ENCODE data around the gene ZNF213.

ZNF213 gene

DNA sequence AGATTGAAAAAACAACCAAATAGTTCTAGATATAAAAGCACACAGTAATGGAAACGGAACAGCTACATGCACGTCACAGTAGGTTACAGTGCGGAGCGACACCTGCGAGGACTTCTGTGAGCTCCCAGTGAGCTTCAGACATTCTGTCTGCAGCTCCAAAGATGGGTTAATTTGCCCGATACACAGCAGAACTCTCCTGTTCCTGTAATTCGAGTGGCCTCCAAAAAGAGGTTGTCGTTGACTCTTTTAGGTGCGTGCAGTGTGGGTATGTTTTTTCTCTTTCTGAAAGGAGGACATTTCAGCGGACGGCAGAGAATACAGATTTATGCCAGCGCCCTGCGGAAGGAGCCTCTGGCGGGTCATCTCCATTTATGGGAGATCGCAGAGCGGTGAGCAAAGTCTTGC is 56.1 kb downstream of the ZNF213 start:
- no peaks in the 10 kb centered on the region for H4K20me1 ChIP-seq (ENCODE audit: insufficient read depth, low read length, poor library complexity, severe bottlenecking)
- H3K27me3 ChIP-seq (ENCODE audit: insufficient read depth, low read length, poor library complexity, severe bottlenecking) = no peaks in the 10 kb centered on the region
- no peaks in the 10 kb centered on the region for H3K36me3 ChIP-seq (ENCODE audit: insufficient read depth, low read length)
- H3K4me1 ChIP-seq (ENCODE audit: insufficient read depth, low read length, poor library complexity, severe bottlenecking) = no peaks in the 10 kb centered on the region
- H3K9me3 ChIP-seq (ENCODE audit: insufficient read depth, low read depth, low read length) = no peaks in the 10 kb centered on the region
- no peak overlapping the region for H3K9ac ChIP-seq (ENCODE audit: low read depth, low read length, poor library complexity, severe bottlenecking)
- TF ChIP-seq EZH2phosphoT487 (IDR thresholded peaks at IDR 0.05; ENCODE audit: borderline replicate concordance) = no peak
- TF ChIP-seq, protein P1, sequence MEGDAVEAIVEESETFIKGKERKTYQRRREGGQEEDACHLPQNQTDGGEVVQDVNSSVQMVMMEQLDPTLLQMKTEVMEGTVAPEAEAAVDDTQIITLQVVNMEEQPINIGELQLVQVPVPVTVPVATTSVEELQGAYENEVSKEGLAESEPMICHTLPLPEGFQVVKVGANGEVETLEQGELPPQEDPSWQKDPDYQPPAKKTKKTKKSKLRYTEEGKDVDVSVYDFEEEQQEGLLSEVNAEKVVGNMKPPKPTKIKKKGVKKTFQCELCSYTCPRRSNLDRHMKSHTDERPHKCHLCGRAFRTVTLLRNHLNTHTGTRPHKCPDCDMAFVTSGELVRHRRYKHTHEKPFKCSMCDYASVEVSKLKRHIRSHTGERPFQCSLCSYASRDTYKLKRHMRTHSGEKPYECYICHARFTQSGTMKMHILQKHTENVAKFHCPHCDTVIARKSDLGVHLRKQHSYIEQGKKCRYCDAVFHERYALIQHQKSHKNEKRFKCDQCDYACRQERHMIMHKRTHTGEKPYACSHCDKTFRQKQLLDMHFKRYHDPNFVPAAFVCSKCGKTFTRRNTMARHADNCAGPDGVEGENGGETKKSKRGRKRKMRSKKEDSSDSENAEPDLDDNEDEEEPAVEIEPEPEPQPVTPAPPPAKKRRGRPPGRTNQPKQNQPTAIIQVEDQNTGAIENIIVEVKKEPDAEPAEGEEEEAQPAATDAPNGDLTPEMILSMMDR (conservative IDR thresholded peaks at IDR 0.05; ENCODE audit: low read length) = no peak
- H3K79me2 ChIP-seq (ENCODE audit: insufficient read depth, low read length) = no peaks in the 10 kb centered on the region
- no peaks in the 10 kb centered on the region for H3F3A ChIP-seq (ENCODE audit: low read depth)
- H3K9me2 ChIP-seq (replicated peaks; ENCODE audit: low read depth, low read length) = no peaks in the 10 kb centered on the region
- H3K4me3 ChIP-seq (ENCODE audit: low read length, poor library complexity, severe bottlenecking) = no peak overlapping the region
- H3K4me2 ChIP-seq (ENCODE audit: low read depth, low read length, poor library complexity, severe bottlenecking) = no peak overlapping the region
- H2AFZ ChIP-seq (ENCODE audit: low read length) = no peak overlapping the region
